IMR-90 (cell line): ENCODE measurements around the gene IGFBP6. TPM values are rescaled to one million over a fixed set of nuclear protein-coding genes. Genes with fewer than 3 reads are reported as not detected.

ENCODE experiments used
- ATAC-seq: fragments of 200-7000 bp; cut with Tn5 transposase; 2 replicates; pipeline ENCODE4 v1.9.1; 2020; ENCODE audit warnings: low read depth, mild to moderate bottlenecking, moderate library complexity
- BruUV-seq: library from RNA; stranded (reverse); fragments of 400-500 nt; replicated peaks from 2 replicates; lab custom pipeline; 2021; lab: Mats Ljungman, UMichigan
- CTCF ChIA-PET: fragments of 300-600 bp; formaldehyde crosslinking; extraction: SDS; loops from one replicate; lab custom pipeline; 2021; ENCODE audit warnings: antibody characterized with exemption; lab: Yijun Ruan, JAX
- POLR2A ChIA-PET: fragments of 300-600 bp; sonication (Branson Sonifier 250); formaldehyde crosslinking; loops from one replicate; lab custom pipeline; 2022; ENCODE audit warnings: antibody characterized with exemption; ENCODE audit not compliant: unreplicated experiment; lab: Charles Lee
- DNase-seq: peaks from one replicate; pipeline ENCODE4 v3.0.0; 2013
- H2AFZ ChIP-seq: replicated peaks from 2 replicates; pipeline ENCODE3; 2013; ENCODE audit warnings: low read length, mild to moderate bottlenecking; ENCODE audit not compliant: poor library complexity
- H2AK5ac ChIP-seq: 2 replicates; pipeline ENCODE4 v1.6.1; 2013; ENCODE audit warnings: low read depth, low read length, inconsistent platforms
- H2AK9ac ChIP-seq: replicated peaks from 2 replicates; pipeline ENCODE3; 2013; ENCODE audit warnings: mild to moderate bottlenecking, low read depth, low read length, moderate library complexity; ENCODE audit not compliant: poor library complexity
- H2BK120ac ChIP-seq: 2 replicates; pipeline ENCODE4 v1.6.1; 2013; ENCODE audit warnings: low read depth, low read length, inconsistent platforms
- H2BK15ac ChIP-seq: 3 replicates; pipeline ENCODE4 v1.6.1; 2013; ENCODE audit warnings: low read depth, low read length, inconsistent platforms
- H2BK20ac ChIP-seq: 2 replicates; pipeline ENCODE4 v1.6.1; 2013; ENCODE audit warnings: low read depth, mild to moderate bottlenecking, inconsistent platforms, low read length, moderate library complexity
- H2BK5ac ChIP-seq: 2 replicates; pipeline ENCODE4 v1.6.1; 2013; ENCODE audit warnings: mild to moderate bottlenecking, low read depth, low read length, inconsistent platforms; ENCODE audit not compliant: poor library complexity, severe bottlenecking
- H3K14ac ChIP-seq: replicated peaks from 2 replicates; pipeline ENCODE4 v1.6.1; 2013; ENCODE audit warnings: low read depth, low read length, inconsistent platforms
- H3K18ac ChIP-seq: 2 replicates; pipeline ENCODE4 v1.6.1; 2013; ENCODE audit warnings: low read depth, low read length, control low read depth
- H3K23ac ChIP-seq: 2 replicates; pipeline ENCODE4 v1.6.1; 2013; ENCODE audit warnings: low read depth, low read length, inconsistent platforms
- H3K27ac ChIP-seq: 2 replicates; pipeline ENCODE4 v1.5.1; 2013; ENCODE audit warnings: mild to moderate bottlenecking, control low read depth, low read length; ENCODE audit not compliant: insufficient read depth
- H3K27me3 ChIP-seq: 2 replicates; pipeline ENCODE4 v1.6.1; 2013; ENCODE audit warnings: low read length; ENCODE audit not compliant: control insufficient read depth, insufficient read depth
- H3K36me3 ChIP-seq: 2 replicates; pipeline ENCODE4 v1.6.1; 2013; ENCODE audit warnings: low read length, mixed read lengths; ENCODE audit not compliant: control insufficient read depth, insufficient read depth
- H3K4ac ChIP-seq: 2 replicates; pipeline ENCODE4 v1.6.1; 2013; ENCODE audit warnings: low read depth, low read length, inconsistent platforms
- H3K4me1 ChIP-seq: 2 replicates; pipeline ENCODE4 v1.6.1; 2013; ENCODE audit warnings: low read length, mixed read lengths; ENCODE audit not compliant: control insufficient read depth, insufficient read depth
- H3K4me2 ChIP-seq: 2 replicates; pipeline ENCODE4 v1.6.1; 2013; ENCODE audit warnings: low read depth, mild to moderate bottlenecking, control low read depth, low read length, moderate library complexity
- H3K4me3 ChIP-seq: 2 replicates; pipeline ENCODE4 v1.5.1; 2013; ENCODE audit warnings: low read depth, mild to moderate bottlenecking, control low read depth, low read length, moderate library complexity; ENCODE audit not compliant: insufficient read depth
- H3K56ac ChIP-seq: 2 replicates; pipeline ENCODE4 v1.6.1; 2013; ENCODE audit warnings: low read length, inconsistent platforms; ENCODE audit not compliant: insufficient read depth; ENCODE audit errors: extremely low read depth
- H3K79me1 ChIP-seq, 2 experiments: 2 replicates each; pipeline ENCODE4 v1.6.1; 2013; ENCODE audit warnings: low read length in 2 of 2, inconsistent platforms in 1 of 2, low read depth in 1 of 2
- H3K9ac ChIP-seq: 2 replicates; pipeline ENCODE4 v1.6.1; 2013; ENCODE audit warnings: low read depth, low read length, control low read depth
- H3K9me1 ChIP-seq: 2 replicates; pipeline ENCODE4 v1.6.1; 2013; ENCODE audit warnings: low read length, inconsistent platforms; ENCODE audit not compliant: insufficient read depth
- H3K9me3 ChIP-seq: 2 replicates; pipeline ENCODE4 v1.6.1; 2013; ENCODE audit warnings: low read length; ENCODE audit not compliant: control insufficient read depth, insufficient read depth
- H4K20me1 ChIP-seq: 2 replicates; pipeline ENCODE4 v1.6.1; 2013; ENCODE audit warnings: low read length, inconsistent platforms; ENCODE audit not compliant: insufficient read depth
- H4K5ac ChIP-seq: 2 replicates; pipeline ENCODE4 v1.6.1; 2013; ENCODE audit warnings: mild to moderate bottlenecking, low read depth, low read length, control low read depth
- H4K8ac ChIP-seq, 2 experiments: 2 replicates each; pipeline ENCODE4 v1.6.1; 2013; ENCODE audit warnings: low read depth in 2 of 2, low read length in 2 of 2, control low read depth in 1 of 2, inconsistent platforms in 1 of 2
- H4K91ac ChIP-seq: 2 replicates; pipeline ENCODE4 v1.6.1; 2013; ENCODE audit warnings: low read depth, low read length, inconsistent platforms; ENCODE audit not compliant: insufficient read depth
- BHLHE40 ChIP-seq: fragments of 150-350 bp; IDR thresholded peaks from 2 replicates; pipeline ENCODE4 v1.6.1; 2016; ENCODE audit warnings: mild to moderate bottlenecking, low read depth, low read length
- CEBPB ChIP-seq: IDR thresholded peaks from 2 replicates; pipeline ENCODE4 v1.6.1; 2012; ENCODE audit warnings: low read depth, low read length, improper control_type of control experiment
- CHD1 ChIP-seq: IDR thresholded peaks from 2 replicates; pipeline ENCODE4 v1.6.1; 2012; ENCODE audit warnings: low read depth, low read length, improper control_type of control experiment
- CTCF ChIP-seq: conservative IDR thresholded peaks from 2 replicates; pipeline ENCODE4 v1.5.1; 2012; ENCODE audit warnings: mild to moderate bottlenecking, low read depth, low read length, improper control_type of control experiment
- FOS ChIP-seq: fragments of 150-350 bp; IDR thresholded peaks from 2 replicates; pipeline ENCODE4 v1.6.1; 2016; ENCODE audit warnings: low read depth, low read length
- MAZ ChIP-seq: IDR thresholded peaks from 2 replicates; pipeline ENCODE4 v1.6.1; 2012; ENCODE audit warnings: low read depth, mild to moderate bottlenecking, low read length, improper control_type of control experiment, moderate library complexity, borderline replicate concordance
- NFE2L2 ChIP-seq: fragments of 150-350 bp; IDR thresholded peaks from 2 replicates; pipeline ENCODE4 v1.6.1; 2016; ENCODE audit warnings: low read depth, mild to moderate bottlenecking, low read length
- POLR2A ChIP-seq: IDR thresholded peaks from 2 replicates; pipeline ENCODE4 v1.6.1; 2012; ENCODE audit warnings: mild to moderate bottlenecking, low read depth, low read length
- RAD21 ChIP-seq: IDR thresholded peaks from 2 replicates; pipeline ENCODE4 v1.6.1; 2012; ENCODE audit warnings: low read length, improper control_type of control experiment
- RFX5 ChIP-seq: IDR thresholded peaks from 2 replicates; pipeline ENCODE4 v1.8.0; 2012; ENCODE audit warnings: low read depth, mild to moderate bottlenecking, low read length, moderate library complexity
- WGBS, 2 experiments: methylation state at CpG; one replicate each; pipeline versions ENCODE4 v1.1.5 to v1.1.7; 2013; ENCODE audit warnings: missing lambda C conversion rate in 2 of 2; ENCODE audit not compliant: insufficient read length in 1 of 2; ENCODE audit errors: extremely low coverage in 2 of 2; 5-methylcytosine and 5-hydroxymethylcytosine counted together
- dilution Hi-C: fragments of 300-500 bp; cut with HindIII; formaldehyde crosslinking; loops from one replicate; pipeline ENCODE4 v1.14.3; 2018; ENCODE audit warnings: low sequenced_read_pairs; ENCODE audit not compliant: unreplicated experiment
- in situ Hi-C: fragments of 300-500 bp; cut with MboI; formaldehyde crosslinking; loops from 3 replicates; pipeline ENCODE4 v1.14.3; 2019; ENCODE audit warnings: low sequenced_read_pairs, inconsistent platforms, mixed read lengths
- intact Hi-C: fragments of 100-400 bp; cut with micrococcal nuclease; formaldehyde crosslinking; loops from 2 replicates; pipeline ENCODE4 v1.10.0; 2022
- polyA plus RNA-seq, 3 experiments: library from polyadenylated mRNA; depleted of rRNA; stranded (reverse); fragments of >200 nt; gene quantifications; 2 replicates each; pipeline ENCODE4 v1.2.3, GENCODE V29; 2012; ENCODE audit warnings: low replicate concordance in 1 of 3
- total RNA-seq: library from RNA; depleted of rRNA; stranded (reverse); fragments of >200 nt; gene quantifications from 2 replicates; pipeline ENCODE4 v1.2.3, GENCODE V29; 2012
- TF ChIP-seq, protein P1 (sequence below): fragments of 150-350 bp; IDR thresholded peaks from 2 replicates; pipeline ENCODE4 v1.6.1; 2017; ENCODE audit warnings: mild to moderate bottlenecking, antibody characterized with exemption, low read length, low read depth
- TF ChIP-seq, protein P2 (sequence below): fragments of 150-350 bp; IDR thresholded peaks from 2 replicates; pipeline ENCODE4 v1.6.1; 2016; ENCODE audit warnings: low read depth, mild to moderate bottlenecking, low read length, moderate library complexity, borderline replicate concordance

IGFBP6 gene
- total and polyA plus RNA-seq, 2 of the 4 experiments (the other 2 are of a cell fraction) = 124 to 337 TPM

DNA sequence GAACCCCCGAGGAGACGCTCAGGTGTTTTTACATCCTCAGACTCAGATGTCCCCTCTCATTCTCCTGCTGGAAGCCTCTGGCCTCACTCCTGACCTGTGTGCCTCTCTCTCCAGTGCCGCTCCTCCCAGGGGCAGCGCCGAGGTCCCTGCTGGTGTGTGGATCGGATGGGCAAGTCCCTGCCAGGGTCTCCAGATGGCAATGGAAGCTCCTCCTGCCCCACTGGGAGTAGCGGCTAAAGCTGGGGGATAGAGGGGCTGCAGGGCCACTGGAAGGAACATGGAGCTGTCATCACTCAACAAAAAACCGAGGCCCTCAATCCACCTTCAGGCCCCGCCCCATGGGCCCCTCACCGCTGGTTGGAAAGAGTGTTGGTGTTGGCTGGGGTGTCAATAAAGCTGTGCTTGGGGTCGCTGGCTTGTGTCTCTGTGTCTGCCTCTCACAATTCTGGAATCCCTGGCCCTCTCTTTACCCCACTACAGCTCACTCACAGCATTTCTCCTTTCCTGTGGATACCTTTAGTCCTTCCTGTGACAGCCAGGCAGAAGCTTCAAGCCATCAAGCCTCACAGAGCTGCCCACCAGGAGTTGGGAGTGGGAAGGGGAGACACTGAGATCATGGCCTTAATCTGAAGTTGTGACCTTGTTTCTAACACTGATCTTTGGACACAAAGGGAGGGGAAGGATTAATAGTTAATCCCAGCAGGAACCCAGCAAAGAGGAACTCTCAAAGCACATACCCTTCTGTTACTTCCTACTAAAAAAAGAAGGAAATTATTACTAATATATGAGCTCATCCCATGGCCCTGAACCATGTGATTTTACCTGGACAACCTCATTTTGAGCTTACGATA lies 4.7 kb downstream of the IGFBP6 start:
- no peak overlapping the region for H2BK15ac ChIP-seq
- no peak overlapping the region for H3K4me3 ChIP-seq
- H4K20me1 ChIP-seq = no peaks in the 10 kb centered on the region
- TF ChIP-seq CEBPB = no peak
- no peak for TF ChIP-seq MAZ
- TF ChIP-seq CTCF = no peak
- TF ChIP-seq, protein P1, sequence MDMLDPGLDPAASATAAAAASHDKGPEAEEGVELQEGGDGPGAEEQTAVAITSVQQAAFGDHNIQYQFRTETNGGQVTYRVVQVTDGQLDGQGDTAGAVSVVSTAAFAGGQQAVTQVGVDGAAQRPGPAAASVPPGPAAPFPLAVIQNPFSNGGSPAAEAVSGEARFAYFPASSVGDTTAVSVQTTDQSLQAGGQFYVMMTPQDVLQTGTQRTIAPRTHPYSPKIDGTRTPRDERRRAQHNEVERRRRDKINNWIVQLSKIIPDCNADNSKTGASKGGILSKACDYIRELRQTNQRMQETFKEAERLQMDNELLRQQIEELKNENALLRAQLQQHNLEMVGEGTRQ = no peak
- no peak for TF ChIP-seq BHLHE40
- TF ChIP-seq RFX5 = no peak
- no peak for TF ChIP-seq RAD21
- TF ChIP-seq FOS = no peak
- no peak for TF ChIP-seq NFE2L2
- TF ChIP-seq POLR2A = no peak
- TF ChIP-seq CHD1 = no peak
- TF ChIP-seq, protein P2, sequence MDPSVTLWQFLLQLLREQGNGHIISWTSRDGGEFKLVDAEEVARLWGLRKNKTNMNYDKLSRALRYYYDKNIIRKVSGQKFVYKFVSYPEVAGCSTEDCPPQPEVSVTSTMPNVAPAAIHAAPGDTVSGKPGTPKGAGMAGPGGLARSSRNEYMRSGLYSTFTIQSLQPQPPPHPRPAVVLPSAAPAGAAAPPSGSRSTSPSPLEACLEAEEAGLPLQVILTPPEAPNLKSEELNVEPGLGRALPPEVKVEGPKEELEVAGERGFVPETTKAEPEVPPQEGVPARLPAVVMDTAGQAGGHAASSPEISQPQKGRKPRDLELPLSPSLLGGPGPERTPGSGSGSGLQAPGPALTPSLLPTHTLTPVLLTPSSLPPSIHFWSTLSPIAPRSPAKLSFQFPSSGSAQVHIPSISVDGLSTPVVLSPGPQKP = no peak
- H3K9me3 ChIP-seq = no peaks in the 10 kb centered on the region
- dilution Hi-C loops (no loop called here), in situ Hi-C loops (no loop called here), intact Hi-C loops (no loop called here)
- no peak overlapping the region for H3K56ac ChIP-seq
- H4K91ac ChIP-seq = no peak overlapping the region; the same call in 1 of the 2 replicates
- ChIA-PET POLR2A (interaction anchor here (0.6 kb wide), 1 partner anchor 1398 kb away, joined by 4 read pairs; no protein-coding TSS in a partner anchor), CTCF (interaction anchor here (0.9 to 3.7 kb wide), 2 partner anchors 36 to 39 kb away, joined by 3 to 21 read pairs; no protein-coding TSS in a partner anchor)
- no peaks in the 10 kb centered on the region for H3K9me1 ChIP-seq
- H2BK20ac ChIP-seq = no peak overlapping the region
- H2BK120ac ChIP-seq = no peak overlapping the region
- no peak overlapping the region for H3K18ac ChIP-seq
- DNase-seq (no peak), ATAC-seq (no peak)
- H3K27me3 ChIP-seq = no peaks in the 10 kb centered on the region
- no peak overlapping the region for H2AFZ ChIP-seq
- H3K4me1 ChIP-seq = peaks cover 15% of the 10 kb centered on the region
- H3K27ac ChIP-seq = no peak overlapping the region
- peaks cover 0 to 15% of the 10 kb centered on the region in 2 experiments; a peak in 3 of 4 replicates for H3K79me1 ChIP-seq
- WGBS, 2 experiments = no CpG with 5 or more reads among the region's 12 CpGs
- no peak overlapping the region for H2BK5ac ChIP-seq
- no peak overlapping the region for H3K4ac ChIP-seq
- no peak overlapping the region for H3K4me2 ChIP-seq
- H3K14ac ChIP-seq = no peak overlapping the region
- H4K5ac ChIP-seq = no peak overlapping the region
- H2AK5ac ChIP-seq = no peak overlapping the region
- H4K8ac ChIP-seq = no peak overlapping the region
- no peak overlapping the region for H3K9ac ChIP-seq
- no peak overlapping the region for H3K23ac ChIP-seq
- BruUV-seq = no TSS peak
- peaks cover 7% of the 10 kb centered on the region; the same call in 1 of the 2 replicates for H3K36me3 ChIP-seq
- H2AK9ac ChIP-seq = no peak overlapping the region
